LNCAP (cell line): ENCODE data around the gene SH3RF3.

ENCODE experiments used
- CTCF ChIP-seq: fragments of 450-650 bp; IDR thresholded peaks from 2 replicates; pipeline ENCODE4 v1.5.1; 2017; ENCODE audit warnings: mild to moderate bottlenecking

SH3RF3 gene

GRCh38 chr2:109411640-109412325, 282.8 kb downstream of the SH3RF3 start:
- TF ChIP-seq CTCF = no peak

- no peak for TF ChIP-seq CTCF
Observed at GRCh38 chr2:109415581-109416013, 286.6 kb downstream of the SH3RF3 start.

- TF ChIP-seq CTCF = no peak
Observed at GRCh38 chr2:109417701-109418335, 288.8 kb downstream of the SH3RF3 start.

GRCh38 chr2:109418716-109419115, 289.7 kb downstream of the SH3RF3 start:
- no peak for TF ChIP-seq CTCF

GRCh38 chr2:109419171-109419756, 290.3 kb downstream of the SH3RF3 start:
- no peak for TF ChIP-seq CTCF

- no peak for TF ChIP-seq CTCF
Observed at GRCh38 chr2:109419960-109420370, 291.0 kb downstream of the SH3RF3 start.

GRCh38 chr2:109421101-109421500, 292.1 kb downstream of the SH3RF3 start:
- no peak for TF ChIP-seq CTCF
